WTC11 (cell line): Measurements from ENCODE around the gene TP53I3. TPM values are rescaled to one million over a fixed set of nuclear protein-coding genes. Genes with fewer than 3 reads are reported as not detected.

ENCODE experiments used
- ATAC-seq: fragments of 200-7000 bp; cut with Tn5 transposase; 2 replicates; pipeline ENCODE4 v1.10.0; 2021; ENCODE audit warnings: mild to moderate bottlenecking, moderate library complexity
- CTCF ChIA-PET: fragments of 300-600 bp; sonication (Branson Sonifier 250); formaldehyde crosslinking; loops from one replicate; lab custom pipeline; 2021; ENCODE audit warnings: antibody characterized with exemption; lab: Charles Lee
- POLR2A ChIA-PET: fragments of 350-600 bp; sonication (Branson Sonifier 250); formaldehyde crosslinking; loops from one replicate; lab custom pipeline; 2021; ENCODE audit warnings: antibody characterized with exemption; lab: Charles Lee
- DNase-seq: peaks from one replicate; pipeline ENCODE4 v3.0.0; 2021; ENCODE audit warnings: low spot score
- H3K27ac Mint-ChIP-seq: 2 replicates; pipeline ENCODE4 v1.8.0; 2021; ENCODE audit warnings: mixed read lengths
- H3K27me3 Mint-ChIP-seq: 2 replicates; pipeline ENCODE4 v1.8.0; 2021; ENCODE audit warnings: low read depth, mild to moderate bottlenecking, moderate library complexity, mixed read lengths
- H3K36me3 Mint-ChIP-seq: 2 replicates; pipeline ENCODE4 v1.8.0; 2021; ENCODE audit warnings: mixed read lengths
- H3K4me1 Mint-ChIP-seq: 2 replicates; pipeline ENCODE4 v1.8.0; 2022; ENCODE audit warnings: mixed read lengths
- H3K4me3 Mint-ChIP-seq: 2 replicates; pipeline ENCODE4 v1.8.0; 2021; ENCODE audit warnings: mild to moderate bottlenecking, moderate library complexity, mixed read lengths
- H3K9me3 Mint-ChIP-seq: 2 replicates; pipeline ENCODE4 v1.8.0; 2021; ENCODE audit warnings: mixed read lengths
- CREB1 ChIP-seq: sonication (generic); formaldehyde crosslinking; IDR thresholded peaks from 2 replicates; pipeline ENCODE4 v1.8.0; 2023; ENCODE audit warnings: mild to moderate bottlenecking, missing genetic modification reagents
- ELF4 ChIP-seq: sonication (generic); formaldehyde crosslinking; IDR thresholded peaks from 2 replicates; pipeline ENCODE4 v1.8.1; 2022; ENCODE audit warnings: low read depth, mild to moderate bottlenecking, moderate library complexity, missing genetic modification reagents
- GABPB1 ChIP-seq: sonication (generic); formaldehyde crosslinking; IDR thresholded peaks from 2 replicates; pipeline ENCODE4 v1.8.1; 2023; ENCODE audit warnings: mild to moderate bottlenecking, missing genetic modification reagents
- GRHL2 ChIP-seq: fragments of 250-450 bp; sonication (Bioruptor Pico); IDR thresholded peaks from 2 replicates; pipeline ENCODE4 v1.8.0; 2022; ENCODE audit warnings: mild to moderate bottlenecking, moderate library complexity; ENCODE audit not compliant: insufficient replicate concordance, severe bottlenecking
- NFE2L1 ChIP-seq: sonication (generic); formaldehyde crosslinking; IDR thresholded peaks from 2 replicates; pipeline ENCODE4 v1.8.1; 2023; ENCODE audit warnings: missing genetic modification reagents
- NFYB ChIP-seq: sonication (generic); formaldehyde crosslinking; conservative IDR thresholded peaks from 2 replicates; pipeline ENCODE4 v1.8.0; 2022; ENCODE audit warnings: low read depth, missing genetic modification reagents
- RORB ChIP-seq: fragments of 250-450 bp; sonication (Bioruptor Pico); IDR thresholded peaks from 2 replicates; pipeline ENCODE4 v1.9.0; 2021; ENCODE audit warnings: mild to moderate bottlenecking
- SOX15 ChIP-seq: fragments of 250-450 bp; sonication (Bioruptor Pico); IDR thresholded peaks from 2 replicates; pipeline ENCODE4 v1.9.0; 2021; ENCODE audit warnings: mild to moderate bottlenecking
- TEAD1 ChIP-seq: sonication (generic); formaldehyde crosslinking; IDR thresholded peaks from 2 replicates; pipeline ENCODE4 v1.8.0; 2022; ENCODE audit warnings: mild to moderate bottlenecking, missing genetic modification reagents
- TP53 ChIP-seq: sonication (generic); formaldehyde crosslinking; IDR thresholded peaks from 2 replicates; pipeline ENCODE4 v1.8.1; 2023; ENCODE audit warnings: mild to moderate bottlenecking, missing genetic modification reagents
- ZNF121 ChIP-seq: sonication (generic); formaldehyde crosslinking; IDR thresholded peaks from 2 replicates; pipeline ENCODE4 v1.8.0; 2023; ENCODE audit warnings: missing genetic modification reagents
- ZNF219 ChIP-seq: sonication (generic); formaldehyde crosslinking; IDR thresholded peaks from 2 replicates; pipeline ENCODE4 v1.8.0; 2023; ENCODE audit warnings: missing genetic modification reagents, mild to moderate bottlenecking, borderline replicate concordance
- ZNF232 ChIP-seq: sonication (generic); formaldehyde crosslinking; IDR thresholded peaks from 2 replicates; pipeline ENCODE4 v1.8.0; 2022; ENCODE audit warnings: mild to moderate bottlenecking, missing genetic modification reagents
- total RNA-seq: library from RNA; stranded (reverse); gene quantifications from 3 replicates; pipeline ENCODE4 v1.2.3, GENCODE V29; 2021
- TF ChIP-seq, protein P1 (sequence below): sonication (generic); formaldehyde crosslinking; IDR thresholded peaks from 2 replicates; pipeline ENCODE4 v1.8.0; 2022; ENCODE audit warnings: mild to moderate bottlenecking, missing genetic modification reagents
- TF ChIP-seq, protein P2 (sequence below): sonication (generic); formaldehyde crosslinking; conservative IDR thresholded peaks from 2 replicates; pipeline ENCODE4 v1.8.1; 2022; ENCODE audit warnings: mild to moderate bottlenecking, missing genetic modification reagents
- TF ChIP-seq, protein P3 (sequence below): sonication (generic); formaldehyde crosslinking; IDR thresholded peaks from 2 replicates; pipeline ENCODE4 v1.8.1; 2023; ENCODE audit warnings: mild to moderate bottlenecking, moderate library complexity, missing genetic modification reagents
- TF ChIP-seq, protein P4 (sequence below): sonication (generic); formaldehyde crosslinking; IDR thresholded peaks from 2 replicates; pipeline ENCODE4 v1.8.1; 2022; ENCODE audit warnings: mild to moderate bottlenecking, moderate library complexity, missing genetic modification reagents
- TF ChIP-seq, protein P5 (sequence below): sonication (generic); formaldehyde crosslinking; IDR thresholded peaks from 2 replicates; pipeline ENCODE4 v1.8.1; 2023; ENCODE audit warnings: mild to moderate bottlenecking, missing genetic modification reagents, borderline replicate concordance
- TF ChIP-seq, protein P6 (sequence below): sonication (generic); formaldehyde crosslinking; IDR thresholded peaks from 2 replicates; pipeline ENCODE4 v1.8.0; 2022; ENCODE audit warnings: mild to moderate bottlenecking, missing genetic modification reagents

The TP53I3 gene
- total RNA-seq, 1 experiment from 2014 or later: 32.9 TPM

DNA sequence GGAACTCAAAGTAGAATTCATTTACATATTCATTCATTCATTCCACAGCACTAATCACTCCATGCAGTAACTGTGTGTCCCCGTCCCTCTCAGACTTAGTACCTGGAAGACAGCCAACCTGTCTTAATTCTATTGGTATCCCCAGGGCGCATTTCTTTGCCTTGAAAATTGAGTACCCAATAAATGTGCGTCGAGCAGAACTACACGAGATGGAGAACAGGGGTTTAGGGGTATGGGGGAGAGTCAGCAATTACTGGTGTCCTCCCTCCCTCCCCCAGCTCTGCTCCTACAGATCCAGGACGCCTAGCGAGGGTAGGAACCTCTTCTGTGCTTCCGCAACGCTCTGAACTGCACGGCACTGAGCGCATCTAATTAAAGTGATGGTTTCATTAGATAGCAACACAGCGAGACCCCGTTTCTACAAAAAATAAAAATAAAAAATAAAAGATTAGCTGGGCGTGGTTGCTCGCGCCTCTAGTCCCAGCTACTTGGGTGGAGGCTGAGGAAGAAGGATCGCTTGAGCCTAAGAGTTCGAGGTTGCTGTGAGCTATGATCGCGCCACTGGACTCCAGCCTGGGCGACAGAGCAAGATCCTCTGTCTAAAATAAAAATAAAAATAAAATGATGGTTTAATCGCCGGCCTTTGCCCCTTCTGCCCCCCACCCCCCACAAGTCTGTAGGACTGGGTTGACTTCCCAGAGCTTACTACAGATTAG is 35.7 kb downstream of the TP53I3 start:
- ChIA-PET POLR2A (no interaction called here), CTCF (interaction anchor here (0.6 to 2.5 kb wide), 3 partner anchors 12 to 122 kb away, joined by 3 to 10 read pairs (median 4); partner anchors contain the start of genes ATAD2B and TP53I3)
- Mint-ChIP-seq H3K9me3 (no peaks in the 10 kb centered on the region), H3K27ac (peak overlapping the region; percentile 63; the same call in 1 of the 2 replicates), H3K4me1 (peaks cover 26% of the 10 kb centered on the region), H3K4me3 (no peak overlapping the region), H3K36me3 (no peaks in the 10 kb centered on the region), H3K27me3 (no peaks in the 10 kb centered on the region)
- ATAC-seq (no peak), DNase-seq (no peak)
- no peak for TF ChIP-seq TEAD1 (CRISPR knock-in tag)
- peak; percentile 86 for TF ChIP-seq ZNF121 (CRISPR knock-in tag)
- TF ChIP-seq TP53 (CRISPR knock-in tag): no peak
- TF ChIP-seq, protein P1, sequence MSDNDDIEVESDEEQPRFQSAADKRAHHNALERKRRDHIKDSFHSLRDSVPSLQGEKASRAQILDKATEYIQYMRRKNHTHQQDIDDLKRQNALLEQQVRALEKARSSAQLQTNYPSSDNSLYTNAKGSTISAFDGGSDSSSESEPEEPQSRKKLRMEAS (CRISPR knock-in tag): 0 out of 2 replicates have a peak, but pooled peaks have one; percentile 18

DNA sequence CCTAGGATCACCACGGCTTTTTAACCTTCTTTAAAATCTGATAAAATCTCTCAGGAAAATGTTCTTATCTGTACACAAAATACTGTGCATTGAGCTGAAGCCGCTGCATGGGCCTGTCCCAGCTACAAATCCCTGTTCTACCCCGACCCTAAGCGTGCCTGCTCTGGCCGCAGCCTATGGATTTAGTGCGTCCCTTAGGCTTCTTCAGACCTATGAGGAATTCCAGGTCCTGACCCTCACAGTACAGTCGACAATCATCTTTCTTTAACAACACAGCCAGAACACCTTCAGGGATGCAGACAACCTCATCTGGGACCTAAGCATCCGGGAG is 37.0 kb downstream of the TP53I3 start:
- peak; percentile 5 for ATAC-seq
- no peaks in the 10 kb centered on the region for H3K27me3 Mint-ChIP-seq
- H3K4me1 Mint-ChIP-seq: peaks cover 26% of the 10 kb centered on the region
- H3K4me3 Mint-ChIP-seq: peak overlapping the region; percentile 97
- H3K9me3 Mint-ChIP-seq: no peaks in the 10 kb centered on the region
- H3K27ac Mint-ChIP-seq: peak overlapping the region; percentile 86
- 0 out of 2 replicates have a peak, but pooled peaks cover 3% of the 10 kb centered on the region for H3K36me3 Mint-ChIP-seq
- peak; percentile 29 for DNase-seq
- TF ChIP-seq SOX15 (no peak), GRHL2 (CRISPR knock-in tag) (no peak), ELF4 (no peak), RORB (CRISPR knock-in tag) (no peak)
- TF ChIP-seq, protein P2, sequence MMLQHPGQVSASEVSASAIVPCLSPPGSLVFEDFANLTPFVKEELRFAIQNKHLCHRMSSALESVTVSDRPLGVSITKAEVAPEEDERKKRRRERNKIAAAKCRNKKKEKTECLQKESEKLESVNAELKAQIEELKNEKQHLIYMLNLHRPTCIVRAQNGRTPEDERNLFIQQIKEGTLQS (CRISPR knock-in tag): no peak
- ChIA-PET CTCF (interaction anchor here (0.9 to 1.8 kb wide), 10 partner anchors 13 to 246 kb away, joined by 3 to 17 read pairs (median 6); partner anchors contain the start of genes ATAD2B and TP53I3), POLR2A (interaction anchor here (0.6 to 1.8 kb wide), 9 partner anchors 11 to 300 kb away, joined by 3 to 29 read pairs (median 4); partner anchors contain the start of genes ATAD2B, SF3B6 and TP53I3)

DNA sequence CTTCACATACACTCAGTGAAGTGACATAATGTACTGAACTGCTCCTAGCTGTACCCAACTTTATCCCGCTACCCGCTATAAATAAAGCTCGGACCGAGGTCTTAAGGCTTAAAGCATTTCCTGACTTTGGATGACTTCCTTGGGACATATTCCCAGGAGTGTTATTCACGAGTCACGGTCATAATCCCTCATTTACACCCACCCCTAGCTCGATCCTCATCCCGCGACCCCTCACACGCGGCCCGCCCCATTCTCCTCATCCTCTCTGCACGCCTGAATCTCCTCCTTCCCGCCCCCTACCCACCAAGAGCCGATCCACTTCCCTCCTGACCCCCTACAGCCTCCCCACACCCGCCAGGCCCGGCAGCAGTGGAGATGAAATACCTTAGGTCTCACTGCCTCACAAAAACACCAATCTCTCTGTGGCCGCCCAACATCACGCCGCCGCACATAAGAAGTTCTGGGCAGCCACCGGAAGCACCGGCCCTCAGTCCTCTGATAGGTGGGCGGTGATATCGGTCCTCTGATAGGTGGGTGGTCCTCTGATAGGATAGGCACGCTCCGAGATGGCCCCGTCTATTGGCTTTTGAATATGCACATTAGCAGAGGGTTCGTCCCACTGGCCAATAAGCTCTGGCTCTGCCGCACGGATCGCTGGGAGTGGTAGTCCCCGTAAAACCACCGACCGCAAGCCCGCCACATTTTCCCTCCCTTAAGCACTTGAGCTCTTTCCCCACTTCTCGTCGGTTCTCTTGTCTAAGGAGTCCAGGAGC is 37.5 kb downstream of the TP53I3 start, which contains the start of gene WDCP:
WDCP (minus strand) TSS at position 462 of the 773 bp plus-strand sequence. CDS start 7,897 bp downstream, outside the sequence.
- H3K9me3 Mint-ChIP-seq: no peaks in the 10 kb centered on the region
- CTCF ChIA-PET: interaction anchor here (0.9 to 1.8 kb wide), 11 partner anchors 14 to 245 kb away, joined by 3 to 17 read pairs (median 6); partner anchors contain the start of genes ATAD2B and TP53I3
- peaks cover 26% of the 10 kb centered on the region for H3K4me1 Mint-ChIP-seq
- POLR2A ChIA-PET: interaction anchor here (0.6 to 1.8 kb wide), 9 partner anchors 10 to 300 kb away, joined by 3 to 29 read pairs (median 4); partner anchors contain the start of genes ATAD2B, SF3B6 and TP53I3
- peak; percentile 93 for ATAC-seq
- peak within 1 kb of the TSS; percentile 97 for H3K4me3 Mint-ChIP-seq
- peak within 1 kb of the TSS; percentile 92 for H3K27ac Mint-ChIP-seq
- DNase-seq: peak; percentile 94
- H3K27me3 Mint-ChIP-seq: no peaks in the 10 kb centered on the region
- 0 out of 2 replicates have a peak, but pooled peaks cover 3% of the 10 kb centered on the region for H3K36me3 Mint-ChIP-seq
- TF ChIP-seq CREB1 (CRISPR knock-in tag) (no peak), TEAD1 (CRISPR knock-in tag) (peak; percentile 80; the same call in 1 of the 2 replicates), SOX15 (no peak), NFYB (CRISPR knock-in tag) (peak; percentile 92), ZNF232 (CRISPR knock-in tag) (0 out of 2 replicates have a peak, but pooled peaks have one; percentile 42), NFE2L1 (CRISPR knock-in tag) (peak; percentile 44; the same call in 1 of the 2 replicates), ZNF219 (CRISPR knock-in tag) (no peak), GABPB1 (CRISPR knock-in tag) (peak; percentile 44; the same call in 1 of the 2 replicates)
- TF ChIP-seq, protein P3, sequence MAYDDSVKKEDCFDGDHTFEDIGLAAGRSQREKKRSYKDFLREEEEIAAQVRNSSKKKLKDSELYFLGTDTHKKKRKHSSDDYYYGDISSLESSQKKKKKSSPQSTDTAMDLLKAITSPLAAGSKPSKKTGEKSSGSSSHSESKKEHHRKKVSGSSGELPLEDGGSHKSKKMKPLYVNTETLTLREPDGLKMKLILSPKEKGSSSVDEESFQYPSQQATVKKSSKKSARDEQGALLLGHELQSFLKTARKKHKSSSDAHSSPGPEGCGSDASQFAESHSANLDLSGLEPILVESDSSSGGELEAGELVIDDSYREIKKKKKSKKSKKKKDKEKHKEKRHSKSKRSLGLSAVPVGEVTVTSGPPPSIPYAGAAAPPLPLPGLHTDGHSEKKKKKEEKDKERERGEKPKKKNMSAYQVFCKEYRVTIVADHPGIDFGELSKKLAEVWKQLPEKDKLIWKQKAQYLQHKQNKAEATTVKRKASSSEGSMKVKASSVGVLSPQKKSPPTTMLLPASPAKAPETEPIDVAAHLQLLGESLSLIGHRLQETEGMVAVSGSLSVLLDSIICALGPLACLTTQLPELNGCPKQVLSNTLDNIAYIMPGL (CRISPR knock-in tag): no peak
- TF ChIP-seq, protein P4, sequence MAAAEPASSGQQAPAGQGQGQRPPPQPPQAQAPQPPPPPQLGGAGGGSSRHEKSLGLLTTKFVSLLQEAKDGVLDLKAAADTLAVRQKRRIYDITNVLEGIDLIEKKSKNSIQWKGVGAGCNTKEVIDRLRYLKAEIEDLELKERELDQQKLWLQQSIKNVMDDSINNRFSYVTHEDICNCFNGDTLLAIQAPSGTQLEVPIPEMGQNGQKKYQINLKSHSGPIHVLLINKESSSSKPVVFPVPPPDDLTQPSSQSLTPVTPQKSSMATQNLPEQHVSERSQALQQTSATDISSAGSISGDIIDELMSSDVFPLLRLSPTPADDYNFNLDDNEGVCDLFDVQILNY (CRISPR knock-in tag): 0 out of 2 replicates have a peak, but pooled peaks have one; percentile 43
- TF ChIP-seq, protein P5, sequence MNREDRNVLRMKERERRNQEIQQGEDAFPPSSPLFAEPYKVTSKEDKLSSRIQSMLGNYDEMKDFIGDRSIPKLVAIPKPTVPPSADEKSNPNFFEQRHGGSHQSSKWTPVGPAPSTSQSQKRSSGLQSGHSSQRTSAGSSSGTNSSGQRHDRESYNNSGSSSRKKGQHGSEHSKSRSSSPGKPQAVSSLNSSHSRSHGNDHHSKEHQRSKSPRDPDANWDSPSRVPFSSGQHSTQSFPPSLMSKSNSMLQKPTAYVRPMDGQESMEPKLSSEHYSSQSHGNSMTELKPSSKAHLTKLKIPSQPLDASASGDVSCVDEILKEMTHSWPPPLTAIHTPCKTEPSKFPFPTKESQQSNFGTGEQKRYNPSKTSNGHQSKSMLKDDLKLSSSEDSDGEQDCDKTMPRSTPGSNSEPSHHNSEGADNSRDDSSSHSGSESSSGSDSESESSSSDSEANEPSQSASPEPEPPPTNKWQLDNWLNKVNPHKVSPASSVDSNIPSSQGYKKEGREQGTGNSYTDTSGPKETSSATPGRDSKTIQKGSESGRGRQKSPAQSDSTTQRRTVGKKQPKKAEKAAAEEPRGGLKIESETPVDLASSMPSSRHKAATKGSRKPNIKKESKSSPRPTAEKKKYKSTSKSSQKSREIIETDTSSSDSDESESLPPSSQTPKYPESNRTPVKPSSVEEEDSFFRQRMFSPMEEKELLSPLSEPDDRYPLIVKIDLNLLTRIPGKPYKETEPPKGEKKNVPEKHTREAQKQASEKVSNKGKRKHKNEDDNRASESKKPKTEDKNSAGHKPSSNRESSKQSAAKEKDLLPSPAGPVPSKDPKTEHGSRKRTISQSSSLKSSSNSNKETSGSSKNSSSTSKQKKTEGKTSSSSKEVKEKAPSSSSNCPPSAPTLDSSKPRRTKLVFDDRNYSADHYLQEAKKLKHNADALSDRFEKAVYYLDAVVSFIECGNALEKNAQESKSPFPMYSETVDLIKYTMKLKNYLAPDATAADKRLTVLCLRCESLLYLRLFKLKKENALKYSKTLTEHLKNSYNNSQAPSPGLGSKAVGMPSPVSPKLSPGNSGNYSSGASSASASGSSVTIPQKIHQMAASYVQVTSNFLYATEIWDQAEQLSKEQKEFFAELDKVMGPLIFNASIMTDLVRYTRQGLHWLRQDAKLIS (CRISPR knock-in tag): no peak
- TF ChIP-seq, protein P6, sequence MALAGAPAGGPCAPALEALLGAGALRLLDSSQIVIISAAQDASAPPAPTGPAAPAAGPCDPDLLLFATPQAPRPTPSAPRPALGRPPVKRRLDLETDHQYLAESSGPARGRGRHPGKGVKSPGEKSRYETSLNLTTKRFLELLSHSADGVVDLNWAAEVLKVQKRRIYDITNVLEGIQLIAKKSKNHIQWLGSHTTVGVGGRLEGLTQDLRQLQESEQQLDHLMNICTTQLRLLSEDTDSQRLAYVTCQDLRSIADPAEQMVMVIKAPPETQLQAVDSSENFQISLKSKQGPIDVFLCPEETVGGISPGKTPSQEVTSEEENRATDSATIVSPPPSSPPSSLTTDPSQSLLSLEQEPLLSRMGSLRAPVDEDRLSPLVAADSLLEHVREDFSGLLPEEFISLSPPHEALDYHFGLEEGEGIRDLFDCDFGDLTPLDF (CRISPR knock-in tag): no peak
